GF-D8 (cell line): Measurements from ENCODE around the gene FAM114A1.

Experiments
- DNase-seq: peaks from one replicate; lab custom pipeline; 2025; lab: John Stamatoyannopoulos, UW

Gene FAM114A1

GRCh38 chr4:38867478-38868058 lies at the start of gene FAM114A1:
FAM114A1 (plus strand) TSS chr4:38867806; CDS start chr4:38878079, 10,273 bp downstream.
- no peak for DNase-seq

GRCh38 chr4:38818441-38818976 lies 49.1 kb upstream of the FAM114A1 start:
- no peak for DNase-seq

GRCh38 chr4:38819569-38819968 lies 48.0 kb upstream of the FAM114A1 start:
- no peak for DNase-seq

GRCh38 chr4:38820329-38821061 lies 47.1 kb upstream of the FAM114A1 start:
- DNase-seq, result no peak

- DNase-seq, result no peak
These were observed 45.9 kb upstream of the FAM114A1 start for GRCh38 chr4:38821739-38822138.

GRCh38 chr4:38822748-38823303 lies 44.8 kb upstream of the FAM114A1 start:
- no peak for DNase-seq

GRCh38 chr4:38823766-38824165 lies 43.8 kb upstream of the FAM114A1 start:
- no peak for DNase-seq

GRCh38 chr4:38829237-38829636 lies 38.4 kb upstream of the FAM114A1 start:
- no peak for DNase-seq

GRCh38 chr4:38831653-38832052 lies 36.0 kb upstream of the FAM114A1 start:
- no peak for DNase-seq

GRCh38 chr4:38832206-38832605 lies 35.4 kb upstream of the FAM114A1 start:
- no peak for DNase-seq

GRCh38 chr4:38832624-38833528 lies 34.7 kb upstream of the FAM114A1 start:
- DNase-seq, result no peak

GRCh38 chr4:38834570-38834969 lies 33.0 kb upstream of the FAM114A1 start:
- no peak for DNase-seq

- no peak for DNase-seq
These were observed 30.3 kb upstream of the FAM114A1 start for GRCh38 chr4:38837334-38837733.

GRCh38 chr4:38837849-38838248 lies 29.8 kb upstream of the FAM114A1 start:
- DNase-seq, result no peak

- DNase-seq, result no peak
These were observed 24.6 kb upstream of the FAM114A1 start for GRCh38 chr4:38842994-38843393.

- no peak for DNase-seq
These were observed 21.6 kb upstream of the FAM114A1 start for GRCh38 chr4:38846015-38846414.

GRCh38 chr4:38855466-38855865 lies 12.1 kb upstream of the FAM114A1 start:
- DNase-seq, result no peak

- DNase-seq, result no peak
These were observed 11.6 kb upstream of the FAM114A1 start for GRCh38 chr4:38856046-38856445.

GRCh38 chr4:38856524-38857337 lies 10.9 kb upstream of the FAM114A1 start, which contains the start of gene TLR6:
TLR6 (minus strand) TSS chr4:38856817; CDS start chr4:38829473, 27,344 bp downstream.
- peak; percentile 28 for DNase-seq

- peak; percentile 47 for DNase-seq
These were observed 10.1 kb upstream of the FAM114A1 start for GRCh38 chr4:38857354-38858096.

GRCh38 chr4:38858097-38858420 lies 9.5 kb upstream of the FAM114A1 start:
- DNase-seq, result no peak
